ENCODE results near the gene DTD1.
A peak's percentile ranks its signal among the peaks of the same experiment; 100 is the strongest.

DTD1 gene

DNA sequence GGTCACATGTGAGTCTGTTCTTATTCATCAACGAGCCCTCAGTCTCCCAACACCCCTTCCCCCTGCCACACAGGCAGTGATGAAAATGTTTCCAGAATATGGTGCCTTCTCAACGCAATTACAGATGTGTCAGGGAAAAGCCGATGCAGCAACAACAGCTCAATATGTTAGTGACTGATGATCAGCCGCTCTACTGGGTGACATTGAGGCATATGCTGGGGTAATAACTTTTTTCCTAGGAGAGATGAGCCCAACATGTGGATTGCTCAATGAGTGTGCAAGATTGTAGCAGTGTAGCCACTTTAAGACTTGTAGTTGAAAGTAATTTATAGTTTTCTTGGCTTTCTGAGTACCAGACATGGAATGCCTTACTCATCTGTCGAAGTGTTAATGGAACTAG, 49.4 kb downstream of the DTD1 start:
- WGBS, 2 donors (ENCODE audit: extremely low coverage in 2 of 2, insufficient read length in 2 of 2, insufficient replicate concordance in 1 of 2), result no CpG with 5 or more reads among the region's 5 CpGs

DNA sequence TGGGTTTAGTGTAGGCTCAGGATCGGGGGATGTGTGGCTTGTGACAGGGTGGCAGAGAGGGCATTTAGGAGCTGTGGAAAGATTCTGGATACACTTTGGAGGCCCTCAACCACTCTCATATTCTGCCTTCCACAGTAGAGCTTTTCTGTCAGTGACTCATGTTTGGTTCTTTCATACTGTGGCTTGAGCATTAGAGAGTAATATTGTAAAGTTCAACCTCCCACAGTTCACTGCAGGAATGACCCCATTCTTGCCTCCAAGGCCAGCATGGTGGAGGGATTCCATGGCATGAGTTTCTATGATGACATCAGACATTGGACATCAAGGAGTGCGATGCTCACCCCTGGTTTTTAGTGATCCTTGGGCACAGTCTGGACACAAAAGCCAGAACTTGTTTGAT, 50.9 kb downstream of the DTD1 start:
- Histone ChIP-seq H4K8ac (ENCODE audit: low read depth, low read length) (no peak overlapping the region), H3K23ac (ENCODE audit: low read depth, low read length, poor library complexity) (no peak overlapping the region), H3K27ac (replicated peaks; ENCODE audit: low read length) (no peak overlapping the region), H3K36me3 (replicated peaks in 1 of 2; ENCODE audit: control insufficient read depth in 2 of 2, insufficient read depth in 2 of 2, low read length in 2 of 2) (peaks cover 0 to 6% of the 10 kb centered on the region in 2 donors), H2BK5ac (ENCODE audit: low read length) (no peak overlapping the region), H4K91ac (ENCODE audit: low read depth, low read length, poor library complexity) (no peak overlapping the region), H3K4me3 (ENCODE audit: low read length in 2 of 2) (peak overlapping the region in 1 of 2 donors; percentile 2), H3K4ac (ENCODE audit: low read length) (no peak overlapping the region), H2AFZ (ENCODE audit: low read length) (no peak overlapping the region), H2BK120ac (ENCODE audit: low read depth, low read length) (no peak overlapping the region), H2BK15ac (ENCODE audit: low read length) (no peak overlapping the region), H3K4me2 (ENCODE audit: insufficient read depth, low read length, poor library complexity, severe bottlenecking) (no peak overlapping the region), H3K14ac (ENCODE audit: low read length) (no peak overlapping the region), H3K18ac (ENCODE audit: low read length) (no peak overlapping the region), H3K9me3 (replicated peaks in 1 of 2; ENCODE audit: control insufficient read depth in 2 of 2, insufficient read depth in 1 of 2, low read depth in 1 of 2, low read length in 2 of 2) (no peaks in the 10 kb centered on the region), H3K4me1 (ENCODE audit: control insufficient read depth in 2 of 2, insufficient read depth in 1 of 2, low read depth in 1 of 2, low read length in 2 of 2) (no peaks in the 10 kb centered on the region), H3K79me1 (ENCODE audit: low read depth, low read length) (no peaks in the 10 kb centered on the region), H2BK12ac (ENCODE audit: low read length) (no peak overlapping the region), H3K27me3 (ENCODE audit: control insufficient read depth in 3 of 3, insufficient read depth in 3 of 3, low read depth in 1 of 3, low read length in 3 of 3) (no peaks in the 10 kb centered on the region), H2AK5ac (ENCODE audit: low read depth, low read length) (no peak overlapping the region), H3K9ac (ENCODE audit: low read depth, low read length, poor library complexity) (no peak overlapping the region)
- no CpG with 5 or more reads among the region's 2 CpGs for WGBS, 2 donors (ENCODE audit: extremely low coverage in 2 of 2, insufficient read length in 2 of 2, insufficient replicate concordance in 1 of 2)
- DNase-seq (ENCODE audit: low spot score), result no peak

More for the DNA sequence above, 49.4 kb downstream of the DTD1 start:
- Histone ChIP-seq H3K36me3 (replicated peaks in 1 of 2; ENCODE audit: control insufficient read depth in 2 of 2, insufficient read depth in 2 of 2, low read length in 2 of 2) (peaks cover 0 to 6% of the 10 kb centered on the region in 2 donors), H2BK120ac (ENCODE audit: low read depth, low read length) (no peak overlapping the region), H3K14ac (ENCODE audit: low read length) (no peak overlapping the region), H4K91ac (ENCODE audit: low read depth, low read length, poor library complexity) (no peak overlapping the region), H3K4me2 (ENCODE audit: insufficient read depth, low read length, poor library complexity, severe bottlenecking) (no peak overlapping the region), H2BK12ac (ENCODE audit: low read length) (no peak overlapping the region), H2AK5ac (ENCODE audit: low read depth, low read length) (no peak overlapping the region), H2BK15ac (ENCODE audit: low read length) (no peak overlapping the region), H3K23ac (ENCODE audit: low read depth, low read length, poor library complexity) (no peak overlapping the region), H3K9me3 (replicated peaks in 1 of 2; ENCODE audit: control insufficient read depth in 2 of 2, insufficient read depth in 1 of 2, low read depth in 1 of 2, low read length in 2 of 2) (no peaks in the 10 kb centered on the region), H3K79me1 (ENCODE audit: low read depth, low read length) (no peaks in the 10 kb centered on the region), H3K4me1 (ENCODE audit: control insufficient read depth in 2 of 2, insufficient read depth in 1 of 2, low read depth in 1 of 2, low read length in 2 of 2) (peaks cover 0 to 2% of the 10 kb centered on the region in 2 donors), H4K8ac (ENCODE audit: low read depth, low read length) (no peak overlapping the region), H3K27me3 (ENCODE audit: control insufficient read depth in 3 of 3, insufficient read depth in 3 of 3, low read depth in 1 of 3, low read length in 3 of 3) (no peaks in the 10 kb centered on the region), H3K4ac (ENCODE audit: low read length) (no peak overlapping the region), H2AFZ (ENCODE audit: low read length) (no peak overlapping the region), H3K9ac (ENCODE audit: low read depth, low read length, poor library complexity) (no peak overlapping the region), H3K27ac (replicated peaks; ENCODE audit: low read length) (no peak overlapping the region), H3K18ac (ENCODE audit: low read length) (no peak overlapping the region), H2BK5ac (ENCODE audit: low read length) (no peak overlapping the region), H3K4me3 (ENCODE audit: low read length in 2 of 2) (no peak overlapping the region)
- DNase-seq (ENCODE audit: low spot score), result no peak

GRCh38 chr20:18639501-18639979, 51.7 kb downstream of the DTD1 start:
- Histone ChIP-seq H4K8ac (ENCODE audit: low read depth, low read length) (no peak overlapping the region), H3K18ac (ENCODE audit: low read length) (no peak overlapping the region), H3K36me3 (replicated peaks in 1 of 2; ENCODE audit: control insufficient read depth in 2 of 2, insufficient read depth in 2 of 2, low read length in 2 of 2) (peaks cover 0 to 6% of the 10 kb centered on the region in 2 donors), H3K27me3 (ENCODE audit: control insufficient read depth in 3 of 3, insufficient read depth in 3 of 3, low read depth in 1 of 3, low read length in 3 of 3) (no peaks in the 10 kb centered on the region), H2BK12ac (ENCODE audit: low read length) (no peak overlapping the region), H3K27ac (replicated peaks; ENCODE audit: low read length) (no peak overlapping the region), H3K9me3 (replicated peaks in 1 of 2; ENCODE audit: control insufficient read depth in 2 of 2, insufficient read depth in 1 of 2, low read depth in 1 of 2, low read length in 2 of 2) (no peaks in the 10 kb centered on the region), H3K9ac (ENCODE audit: low read depth, low read length, poor library complexity) (no peak overlapping the region), H3K23ac (ENCODE audit: low read depth, low read length, poor library complexity) (no peak overlapping the region), H2BK5ac (ENCODE audit: low read length) (no peak overlapping the region), H2BK120ac (ENCODE audit: low read depth, low read length) (no peak overlapping the region), H3K79me1 (ENCODE audit: low read depth, low read length) (no peaks in the 10 kb centered on the region), H3K4me1 (ENCODE audit: control insufficient read depth in 2 of 2, insufficient read depth in 1 of 2, low read depth in 1 of 2, low read length in 2 of 2) (no peaks in the 10 kb centered on the region), H2AK5ac (ENCODE audit: low read depth, low read length) (no peak overlapping the region), H3K4me3 (ENCODE audit: low read length in 2 of 2) (no peak overlapping the region), H2AFZ (ENCODE audit: low read length) (no peak overlapping the region), H2BK15ac (ENCODE audit: low read length) (no peak overlapping the region), H3K14ac (ENCODE audit: low read length) (no peak overlapping the region), H3K4ac (ENCODE audit: low read length) (no peak overlapping the region), H4K91ac (ENCODE audit: low read depth, low read length, poor library complexity) (no peak overlapping the region), H3K4me2 (ENCODE audit: insufficient read depth, low read length, poor library complexity, severe bottlenecking) (no peak overlapping the region)
- no peak for DNase-seq (ENCODE audit: low spot score)
- no CpG with 5 or more reads among the region's 9 CpGs for WGBS, 2 donors (ENCODE audit: extremely low coverage in 2 of 2, insufficient read length in 2 of 2, insufficient replicate concordance in 1 of 2)

DNA sequence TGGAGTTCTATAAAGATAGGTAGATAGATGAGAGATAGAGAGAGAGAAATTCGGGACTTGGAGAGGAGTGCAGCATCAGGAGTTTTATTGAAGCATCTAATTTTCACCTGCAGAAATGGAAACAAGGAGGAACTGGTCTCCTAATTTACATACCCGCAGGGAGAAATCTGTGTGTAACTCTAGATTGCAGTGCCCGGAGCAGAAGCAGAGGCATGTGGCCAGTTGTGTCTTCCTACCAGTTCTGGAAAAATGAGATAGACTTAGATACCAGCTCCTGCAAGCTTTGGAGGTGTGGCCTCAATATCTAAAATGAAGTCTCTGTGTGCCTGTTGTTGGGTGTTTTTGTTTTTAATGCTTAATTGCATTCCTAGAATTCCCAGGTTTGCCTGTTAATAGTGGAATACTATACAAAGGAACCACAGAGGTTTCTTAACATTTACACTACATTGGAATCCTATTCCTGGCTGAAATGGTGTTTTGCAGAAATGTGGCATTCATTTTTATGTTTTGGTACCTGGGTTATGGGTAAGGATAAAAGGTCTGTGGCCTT, 57.4 kb downstream of the DTD1 start:
- no peak for DNase-seq (ENCODE audit: low spot score)
- Histone ChIP-seq H3K23ac (ENCODE audit: low read depth, low read length, poor library complexity) (no peak overlapping the region), H3K9ac (ENCODE audit: low read depth, low read length, poor library complexity) (no peak overlapping the region), H3K4me3 (ENCODE audit: low read length in 2 of 2) (no peak overlapping the region), H3K27ac (replicated peaks; ENCODE audit: low read length) (no peak overlapping the region), H4K8ac (ENCODE audit: low read depth, low read length) (no peak overlapping the region), H2BK120ac (ENCODE audit: low read depth, low read length) (no peak overlapping the region), H2AFZ (ENCODE audit: low read length) (no peak overlapping the region), H3K27me3 (ENCODE audit: control insufficient read depth in 3 of 3, insufficient read depth in 3 of 3, low read depth in 1 of 3, low read length in 3 of 3) (no peaks in the 10 kb centered on the region), H2AK5ac (ENCODE audit: low read depth, low read length) (no peak overlapping the region), H3K4me2 (ENCODE audit: insufficient read depth, low read length, poor library complexity, severe bottlenecking) (no peak overlapping the region), H3K4ac (ENCODE audit: low read length) (no peak overlapping the region), H2BK15ac (ENCODE audit: low read length) (no peak overlapping the region), H3K79me1 (ENCODE audit: low read depth, low read length) (peaks cover 2% of the 10 kb centered on the region), H2BK5ac (ENCODE audit: low read length) (no peak overlapping the region), H3K9me3 (replicated peaks in 1 of 2; ENCODE audit: control insufficient read depth in 2 of 2, insufficient read depth in 1 of 2, low read depth in 1 of 2, low read length in 2 of 2) (no peaks in the 10 kb centered on the region), H3K4me1 (ENCODE audit: control insufficient read depth in 2 of 2, insufficient read depth in 1 of 2, low read depth in 1 of 2, low read length in 2 of 2) (peaks cover 0 to 11% of the 10 kb centered on the region in 2 donors), H3K18ac (ENCODE audit: low read length) (no peak overlapping the region), H3K36me3 (replicated peaks in 1 of 2; ENCODE audit: control insufficient read depth in 2 of 2, insufficient read depth in 2 of 2, low read length in 2 of 2) (no peaks in the 10 kb centered on the region), H3K14ac (ENCODE audit: low read length) (no peak overlapping the region), H4K91ac (ENCODE audit: low read depth, low read length, poor library complexity) (no peak overlapping the region), H2BK12ac (ENCODE audit: low read length) (no peak overlapping the region)
- WGBS, 2 donors (ENCODE audit: extremely low coverage in 2 of 2, insufficient read length in 2 of 2, insufficient replicate concordance in 1 of 2), result no CpG with 5 or more reads among the region's 3 CpGs

Measured in neuronal stem cell (in vitro differentiated cells).